GM12878 (cell line): Measurements from ENCODE around the gene ADAM19. TPM values are rescaled to one million over a fixed set of nuclear protein-coding genes. Genes with fewer than 3 reads are reported as not detected.
A peak's percentile ranks its signal among the peaks of the same experiment; 100 is the strongest.

Experiments
- ATAC-seq: fragments of 200-7000 bp; cut with Tn5 transposase; 3 replicates; pipeline ENCODE4 v1.9.1; 2020; ENCODE audit warnings: mild to moderate bottlenecking, moderate library complexity
- BruUV-seq: library from RNA; stranded (reverse); fragments of 400-500 nt; replicated peaks from 2 replicates; lab custom pipeline; 2021; lab: Mats Ljungman, UMichigan
- CTCF ChIA-PET: fragments of 300-600 bp; sonication (Branson Sonifier 250); formaldehyde crosslinking; extraction: SDS; loops from one replicate; lab custom pipeline; 2021; ENCODE audit warnings: inconsistent platforms; lab: Yijun Ruan, JAX
- POLR2A ChIA-PET: fragments of 350-600 bp; formaldehyde crosslinking; extraction: SDS; loops from one replicate; lab custom pipeline; 2021; ENCODE audit warnings: inconsistent platforms; lab: Charles Lee
- RAD21 ChIA-PET: fragments of 300-600 bp; sonication (Branson Sonifier 250); formaldehyde crosslinking; loops from one replicate; lab custom pipeline; 2023; ENCODE audit warnings: antibody characterized with exemption; ENCODE audit not compliant: unreplicated experiment; lab: Charles Lee
- SMC1A ChIA-PET: fragments of 300-600 bp; sonication (Branson Sonifier 250); formaldehyde crosslinking; loops from one replicate; lab custom pipeline; 2023; ENCODE audit not compliant: unreplicated experiment, uncharacterized antibody; lab: Charles Lee
- DNase-seq: peaks from one replicate; pipeline ENCODE4 v3.0.0-alpha.2; 2011; ENCODE audit warnings: low read depth, low spot score
- FAIRE-seq: peaks from 3 replicates; lab custom pipeline; 2011; peaks lifted over from hg19 to GRCh38; lab: Jason Lieb, UNC
- H2AFZ ChIP-seq: 2 replicates; pipeline ENCODE4 v1.6.0; 2011; ENCODE audit warnings: low read depth, low read length, control low read depth; ENCODE audit not compliant: control insufficient read depth
- H3K27ac ChIP-seq: 2 replicates; pipeline ENCODE4 v1.5.1; 2011; ENCODE audit warnings: control low read depth; ENCODE audit not compliant: control insufficient read depth, insufficient read depth
- H3K27me3 ChIP-seq, 2 experiments: replicated peaks in 1 of 2; 2 replicates each; pipeline versions ENCODE4 v1.6.0 to v1.6.1; 2011; ENCODE audit warnings: low read length in 1 of 2; ENCODE audit not compliant: control insufficient read depth in 2 of 2, insufficient read depth in 2 of 2
- H3K36me3 ChIP-seq, 2 experiments: 2 replicates each; pipeline ENCODE4 v1.5.1; 2011; ENCODE audit warnings: low read length in 1 of 2; ENCODE audit not compliant: control insufficient read depth in 2 of 2, insufficient read depth in 2 of 2
- H3K4me1 ChIP-seq: 2 replicates; pipeline ENCODE4 v1.6.1; 2011; ENCODE audit warnings: mild to moderate bottlenecking, low read length, moderate library complexity, mixed read lengths; ENCODE audit not compliant: control insufficient read depth, insufficient read depth
- H3K4me2 ChIP-seq: 2 replicates; pipeline ENCODE4 v1.6.0; 2011; ENCODE audit warnings: control low read depth; ENCODE audit not compliant: control insufficient read depth, insufficient read depth
- H3K4me3 ChIP-seq: fragments of 200-600 bp; sonication (generic); 2 replicates; pipeline ENCODE4 v1.5.1; 2016
- H3K79me2 ChIP-seq: 2 replicates; pipeline ENCODE4 v1.6.0; 2011; ENCODE audit warnings: low read length; ENCODE audit not compliant: control insufficient read depth, insufficient read depth
- H3K9ac ChIP-seq: 2 replicates; pipeline ENCODE4 v1.8.0; 2011; ENCODE audit warnings: low read length, control low read depth, mixed read lengths; ENCODE audit not compliant: control insufficient read depth, insufficient read depth
- H3K9me3 ChIP-seq: replicated peaks from 3 replicates; pipeline ENCODE4 v1.5.1; 2011; ENCODE audit warnings: mild to moderate bottlenecking, low read length; ENCODE audit not compliant: control insufficient read depth, insufficient read depth
- H4K20me1 ChIP-seq: 2 replicates; pipeline ENCODE4 v1.6.0; 2011; ENCODE audit not compliant: control insufficient read depth, insufficient read depth
- BACH1 ChIP-seq: fragments of 450-650 bp; IDR thresholded peaks from 2 replicates; pipeline ENCODE4 v1.6.1; 2017; ENCODE audit warnings: mild to moderate bottlenecking, borderline replicate concordance
- BRCA1 ChIP-seq: IDR thresholded peaks from 2 replicates; pipeline ENCODE4 v1.6.1; 2011; ENCODE audit warnings: low read depth, low read length, improper control_type of control experiment
- EP300 ChIP-seq, 2 experiments: fragments of 150-350 bp in 1 of 2; IDR thresholded peaks; 2 replicates each; pipeline ENCODE4 v1.6.1; 2011 to 2012; ENCODE audit warnings: low read depth in 2 of 2, low read length in 2 of 2, borderline replicate concordance in 1 of 2, improper control_type of control experiment in 1 of 2, inconsistent platforms in 1 of 2; ENCODE audit not compliant: control insufficient read depth in 1 of 2
- FOXK2 ChIP-seq: fragments of 450-650 bp; IDR thresholded peaks from 2 replicates; pipeline ENCODE4 v1.6.1; 2017; ENCODE audit warnings: mild to moderate bottlenecking, moderate library complexity
- HSF1 ChIP-seq: fragments of 150-350 bp; IDR thresholded peaks from 2 replicates; pipeline ENCODE4 v1.6.1; 2014; ENCODE audit warnings: mild to moderate bottlenecking, low read depth, low read length
- MEF2B ChIP-seq: fragments of 450-650 bp; IDR thresholded peaks from 2 replicates; pipeline ENCODE4 v1.6.1; 2018; ENCODE audit warnings: mild to moderate bottlenecking, moderate library complexity; ENCODE audit not compliant: partially characterized antibody, poor library complexity, severe bottlenecking
- RELA ChIP-seq: fragments of 450-650 bp; IDR thresholded peaks from 2 replicates; pipeline ENCODE4 v1.8.0; 2014; ENCODE audit warnings: borderline replicate concordance; ENCODE audit not compliant: partially characterized antibody
- SKIL ChIP-seq: fragments of 450-650 bp; IDR thresholded peaks from 2 replicates; pipeline ENCODE4 v1.6.1; 2017; ENCODE audit warnings: mild to moderate bottlenecking, low read depth, inconsistent platforms; ENCODE audit not compliant: poor library complexity, severe bottlenecking
- SPI1 ChIP-seq: IDR thresholded peaks from 2 replicates; pipeline ENCODE4 v1.6.1; 2011; ENCODE audit warnings: low read depth, mild to moderate bottlenecking, low read length, moderate library complexity, borderline replicate concordance; ENCODE audit not compliant: insufficient read depth
- TCF7 ChIP-seq: IDR thresholded peaks from 2 replicates; pipeline ENCODE4 v1.6.1; 2014; ENCODE audit warnings: antibody characterized with exemption, borderline replicate concordance
- ZBED1 ChIP-seq: IDR thresholded peaks from 2 replicates; pipeline ENCODE4 v1.6.1; 2016; ENCODE audit warnings: borderline replicate concordance
- ZNF217 ChIP-seq: fragments of 450-650 bp; IDR thresholded peaks from 2 replicates; pipeline ENCODE4 v1.6.1; 2017; ENCODE audit warnings: antibody characterized with exemption, mild to moderate bottlenecking
- WGBS: methylation state at CpG from one replicate; pipeline ENCODE4 v1.1.6; 2016; ENCODE audit warnings: low lambda C conversion rate; ENCODE audit not compliant: insufficient replicate concordance, insufficient coverage; ENCODE audit errors: missing lambda C conversion rate; 5-methylcytosine and 5-hydroxymethylcytosine counted together
- in situ Hi-C: fragments of 300-500 bp; cut with MboI; formaldehyde crosslinking; loops from 9 replicates; pipeline ENCODE4 v1.14.3; 2018; ENCODE audit warnings: mixed read lengths
- intact Hi-C: fragments of 100-400 bp; cut with micrococcal nuclease; formaldehyde crosslinking; loops from one replicate; pipeline ENCODE4 v1.14.2; 2022; ENCODE audit not compliant: unreplicated experiment
- polyA plus RNA-seq, 11 experiments: library from polyadenylated mRNA; depleted of rRNA in 4 of 11; unstranded in 6 of 11; stranded (reverse) in 5 of 11; fragments of >200 nt; fragmentation: Nextera tagmentation in 4 of 11; fragmentation: Illumina TruSeq in 1 of 11; extraction: Ambion mirVana in 4 of 11; extraction: Trizol in 1 of 11; gene quantifications; 1 replicate in 1 of 11; 2 replicates in 10 of 11; pipeline versions ENCODE4 v1.2.1 to v1.2.3, GENCODE V29; 2011 to 2016; ENCODE audit warnings: inconsistent platforms in 2 of 11, missing spikeins in 2 of 11, low read depth in 1 of 11
- total RNA-seq, 4 experiments: library from RNA; depleted of rRNA in 3 of 4; stranded (reverse); fragments of >200 nt in 3 of 4; fragmentation: Illumina TruSeq in 1 of 4; extraction: Trizol in 1 of 4; gene quantifications; 2 replicates each; pipeline versions ENCODE4 v1.2.1 to v1.2.3, GENCODE V29; 2013 to 2021
- TF ChIP-seq, protein P1 (sequence below): fragments of 450-650 bp; IDR thresholded peaks from 2 replicates; pipeline ENCODE4 v1.6.1; 2017; ENCODE audit warnings: mild to moderate bottlenecking

ADAM19 gene
- total and polyA plus RNA-seq, 10 of the 15 experiments (the other 5 are each of a cell fraction or from before 2014, with no cell fraction given): 16.0 to 92.8 (median 44.7) TPM

DNA sequence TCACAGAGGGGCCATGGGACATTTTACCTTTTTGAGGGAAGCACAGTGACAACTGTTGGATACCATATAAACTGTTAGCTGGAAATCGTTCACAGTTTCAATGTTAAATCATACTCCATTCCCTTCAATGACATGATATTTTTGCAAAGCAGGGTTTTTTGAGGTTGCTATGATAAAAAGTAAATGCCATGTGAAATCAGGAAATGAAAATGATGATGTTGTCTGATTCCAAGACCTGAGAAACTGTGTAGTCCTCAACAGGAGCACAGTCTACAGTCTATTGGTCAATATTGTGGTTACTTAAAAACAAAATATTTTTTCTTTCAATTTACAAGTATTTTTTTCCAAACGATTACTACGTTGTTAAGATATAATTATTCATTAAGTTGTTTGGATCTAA, 24.0 kb upstream of the ADAM19 start (continued):
- TF ChIP-seq, protein P1, sequence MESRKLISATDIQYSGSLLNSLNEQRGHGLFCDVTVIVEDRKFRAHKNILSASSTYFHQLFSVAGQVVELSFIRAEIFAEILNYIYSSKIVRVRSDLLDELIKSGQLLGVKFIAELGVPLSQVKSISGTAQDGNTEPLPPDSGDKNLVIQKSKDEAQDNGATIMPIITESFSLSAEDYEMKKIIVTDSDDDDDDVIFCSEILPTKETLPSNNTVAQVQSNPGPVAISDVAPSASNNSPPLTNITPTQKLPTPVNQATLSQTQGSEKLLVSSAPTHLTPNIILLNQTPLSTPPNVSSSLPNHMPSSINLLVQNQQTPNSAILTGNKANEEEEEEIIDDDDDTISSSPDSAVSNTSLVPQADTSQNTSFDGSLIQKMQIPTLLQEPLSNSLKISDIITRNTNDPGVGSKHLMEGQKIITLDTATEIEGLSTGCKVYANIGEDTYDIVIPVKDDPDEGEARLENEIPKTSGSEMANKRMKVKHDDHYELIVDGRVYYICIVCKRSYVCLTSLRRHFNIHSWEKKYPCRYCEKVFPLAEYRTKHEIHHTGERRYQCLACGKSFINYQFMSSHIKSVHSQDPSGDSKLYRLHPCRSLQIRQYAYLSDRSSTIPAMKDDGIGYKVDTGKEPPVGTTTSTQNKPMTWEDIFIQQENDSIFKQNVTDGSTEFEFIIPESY: no peak
- TF ChIP-seq BRCA1: no peak

DNA sequence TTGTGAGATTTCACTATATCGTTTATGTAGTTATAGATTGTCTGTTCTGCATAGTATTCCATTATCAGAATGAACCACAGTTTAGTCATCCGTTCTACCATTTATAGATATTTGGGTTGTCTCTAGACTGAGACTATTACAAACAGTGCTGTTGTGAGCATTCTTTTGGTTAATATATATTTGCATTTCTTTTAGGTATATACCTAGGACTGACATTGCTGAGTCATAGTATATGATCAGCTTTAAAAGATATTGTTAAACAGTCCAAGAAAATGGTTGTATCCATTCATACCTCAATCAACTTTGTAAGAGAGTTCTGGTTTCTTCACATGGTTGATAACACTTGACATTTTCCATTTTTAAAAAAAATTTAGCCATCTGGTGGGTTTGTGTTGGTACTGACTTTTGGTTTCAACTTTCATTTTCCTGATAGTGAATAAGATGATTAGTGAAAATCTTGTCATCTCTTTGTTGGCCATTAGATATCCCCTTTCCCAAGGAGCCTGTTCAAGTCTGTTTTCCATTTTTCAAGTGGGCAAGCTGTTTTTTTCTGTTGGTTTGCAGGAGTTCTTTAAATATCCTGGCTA, 22.9 kb upstream of the ADAM19 start:
- WGBS: 0% methylated on average over 2 of the region's 2 CpGs
- Histone ChIP-seq H3K9ac (no peak overlapping the region), H3K79me2 (no peaks in the 10 kb centered on the region), H4K20me1 (no peaks in the 10 kb centered on the region), H3K4me2 (peak overlapping the region; percentile 59; the same call in 1 of the 2 replicates), H3K27ac (peak overlapping the region; percentile 79), H3K4me1 (peaks cover 84% of the 10 kb centered on the region), H2AFZ (no peak overlapping the region; the same call in 1 of the 2 replicates), H3K4me3 (no peak overlapping the region), H3K27me3 (no peaks in the 10 kb centered on the region), H3K9me3 (no peaks in the 10 kb centered on the region; the same call in 2 of the 3 replicates), H3K36me3 (no peaks in the 10 kb centered on the region)
- SMC1A ChIA-PET: interaction anchor here (2.0 to 11.0 kb wide), 5 partner anchors 12 to 99 kb away, joined by 5 to 146 read pairs (median 129); no protein-coding TSS in a partner anchor
- POLR2A ChIA-PET: no interaction called here
- RAD21 ChIA-PET: interaction anchor here (1.2 to 9.3 kb wide), 4 partner anchors 11 to 131 kb away, joined by 3 to 90 read pairs (median 62); no protein-coding TSS in a partner anchor
- CTCF ChIA-PET: interaction anchor here (1.0 to 2.9 kb wide), 4 partner anchors 72 to 228 kb away, joined by 3 to 14 read pairs (median 4); no protein-coding TSS in a partner anchor
- in situ Hi-C loops: no loop called here
- BruUV-seq: no TSS peak
- DNase-seq (no peak), FAIRE-seq (peak; percentile 72), ATAC-seq (peak; percentile 11)
- intact Hi-C loops: loop anchor here (10.0 kb wide), 3 partner anchors 266 to 684 kb away; no protein-coding TSS in a partner anchor
- TF ChIP-seq BACH1 (peak; percentile 80; the same call in 1 of the 2 replicates), HSF1 (no peak), TCF7 (no peak), ZBED1 (peak; percentile 55; the same call in 1 of the 2 replicates), SPI1 (no peak), EP300 (IDR thresholded peaks at IDR 0.05; ENCODE audit: borderline replicate concordance in 1 of 2, control insufficient read depth in 1 of 2, low read depth in 2 of 2, low read length in 2 of 2) (0 out of 4 replicates have a peak, but pooled peaks of 1 of the 2 experiments have one; percentile 22), RELA (no peak), SKIL (peak; percentile 46), FOXK2 (no peak), ZNF217 (0 out of 2 replicates have a peak, but pooled peaks have one; percentile 19), MEF2B (peak; percentile 30)
